ENCODE data around the gene LBP.

LBP gene

GRCh38 chr20:38363004-38363747 lies 16.9 kb downstream of the LBP start:
- Histone ChIP-seq H3K27ac (no peak overlapping the region), H3K4me3 (ENCODE audit: low read depth, low read length) (no peak overlapping the region), H3K36me3 (replicated peaks) (no peaks in the 10 kb centered on the region), H3K27me3 (replicated peaks) (no peaks in the 10 kb centered on the region)
- in situ Hi-C loops (cut with HindIII; ENCODE audit: low pct_ligation_motif_present, low sequenced_read_pairs) = no loop called here
- TF ChIP-seq, protein P1, sequence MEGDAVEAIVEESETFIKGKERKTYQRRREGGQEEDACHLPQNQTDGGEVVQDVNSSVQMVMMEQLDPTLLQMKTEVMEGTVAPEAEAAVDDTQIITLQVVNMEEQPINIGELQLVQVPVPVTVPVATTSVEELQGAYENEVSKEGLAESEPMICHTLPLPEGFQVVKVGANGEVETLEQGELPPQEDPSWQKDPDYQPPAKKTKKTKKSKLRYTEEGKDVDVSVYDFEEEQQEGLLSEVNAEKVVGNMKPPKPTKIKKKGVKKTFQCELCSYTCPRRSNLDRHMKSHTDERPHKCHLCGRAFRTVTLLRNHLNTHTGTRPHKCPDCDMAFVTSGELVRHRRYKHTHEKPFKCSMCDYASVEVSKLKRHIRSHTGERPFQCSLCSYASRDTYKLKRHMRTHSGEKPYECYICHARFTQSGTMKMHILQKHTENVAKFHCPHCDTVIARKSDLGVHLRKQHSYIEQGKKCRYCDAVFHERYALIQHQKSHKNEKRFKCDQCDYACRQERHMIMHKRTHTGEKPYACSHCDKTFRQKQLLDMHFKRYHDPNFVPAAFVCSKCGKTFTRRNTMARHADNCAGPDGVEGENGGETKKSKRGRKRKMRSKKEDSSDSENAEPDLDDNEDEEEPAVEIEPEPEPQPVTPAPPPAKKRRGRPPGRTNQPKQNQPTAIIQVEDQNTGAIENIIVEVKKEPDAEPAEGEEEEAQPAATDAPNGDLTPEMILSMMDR (IDR thresholded peaks at IDR 0.05; ENCODE audit: low read depth, low read length, missing control alignments) = no peak
- no peak for DNase-seq

DNA sequence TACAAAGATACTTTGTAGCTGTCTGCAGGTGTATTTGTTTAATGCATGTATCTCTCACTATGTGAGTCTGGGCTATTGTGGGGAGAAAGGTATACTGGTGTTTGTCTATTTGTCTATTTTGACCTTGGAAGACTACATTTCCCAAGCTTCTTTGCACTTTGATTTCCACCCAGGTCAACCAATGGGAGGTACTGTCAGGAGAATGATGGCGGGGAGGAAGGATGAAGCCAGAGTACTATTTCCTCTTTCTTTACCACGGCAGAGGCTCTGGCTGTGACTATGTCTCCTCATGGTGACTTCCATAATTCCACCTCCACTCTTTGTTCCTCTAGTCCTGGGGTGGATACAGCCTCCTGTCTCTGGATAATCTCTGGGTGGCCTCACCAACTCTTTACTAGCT lies 23.1 kb downstream of the LBP start:
- Histone ChIP-seq H3K27ac (no peak overlapping the region), H3K27me3 (replicated peaks) (no peaks in the 10 kb centered on the region), H3K36me3 (replicated peaks) (no peaks in the 10 kb centered on the region), H3K4me3 (ENCODE audit: low read depth, low read length) (no peak overlapping the region)
- peak; percentile 10 for DNase-seq
- TF ChIP-seq, protein P1 (IDR thresholded peaks at IDR 0.05; ENCODE audit: low read depth, low read length, missing control alignments) = no peak
- in situ Hi-C loops (cut with HindIII; ENCODE audit: low pct_ligation_motif_present, low sequenced_read_pairs) = no loop called here

DNA sequence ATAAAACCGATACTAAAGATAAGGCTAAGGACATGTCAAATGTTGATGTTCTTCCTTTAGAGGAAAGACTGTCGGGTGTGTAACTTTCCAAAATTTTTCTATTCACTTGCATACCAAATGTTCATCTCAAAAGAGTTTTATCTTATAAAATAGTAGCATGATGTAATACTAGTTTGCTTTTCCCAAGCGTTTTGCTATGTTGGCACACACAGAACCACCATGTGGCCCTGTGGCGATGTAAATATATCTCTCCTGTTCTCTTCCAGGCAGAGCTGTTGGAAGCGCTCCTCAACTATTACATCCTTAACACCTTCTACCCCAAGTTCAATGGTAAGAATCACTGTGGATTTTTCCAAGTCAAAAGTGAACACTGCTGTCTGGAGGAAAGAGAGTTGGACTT lies 26.5 kb downstream of the LBP start:
- in situ Hi-C loops (cut with HindIII; ENCODE audit: low pct_ligation_motif_present, low sequenced_read_pairs) = no loop called here

DNA sequence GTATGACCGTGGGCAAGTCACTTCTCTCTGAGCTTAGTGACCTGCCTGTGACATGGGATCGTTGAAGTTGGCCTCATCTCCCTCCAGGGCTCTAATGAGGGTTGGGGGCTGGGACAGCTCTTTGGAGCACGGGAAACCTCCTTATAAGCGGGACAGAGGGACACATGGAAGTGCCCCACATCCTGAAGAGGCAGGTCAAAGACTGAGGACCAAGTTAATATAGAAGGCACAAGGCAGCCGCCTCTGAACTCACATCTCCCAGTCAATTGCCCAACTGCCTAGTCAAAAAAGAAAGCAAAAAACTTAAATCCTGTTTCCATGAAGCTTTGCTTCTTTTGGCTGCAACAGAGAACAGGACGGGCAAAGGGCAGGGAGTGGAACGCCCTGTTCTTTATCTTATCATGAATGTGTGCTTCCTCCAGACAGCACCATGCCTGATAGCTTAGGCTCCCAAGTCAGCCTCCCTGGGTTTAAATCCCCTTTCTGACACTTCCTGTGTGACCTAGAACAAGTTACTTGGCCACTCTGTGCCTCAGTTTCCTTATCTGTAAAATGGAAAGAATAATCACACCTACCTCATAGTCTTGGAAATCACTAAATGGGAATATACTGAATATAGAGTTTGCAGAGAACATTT lies 27.1 kb downstream of the LBP start:
- DNase-seq = no peak
- Histone ChIP-seq H3K27ac (no peak overlapping the region), H3K27me3 (replicated peaks) (peaks cover 2% of the 10 kb centered on the region), H3K4me3 (ENCODE audit: low read depth, low read length) (no peak overlapping the region), H3K36me3 (replicated peaks) (no peaks in the 10 kb centered on the region)
- in situ Hi-C loops (cut with HindIII; ENCODE audit: low pct_ligation_motif_present, low sequenced_read_pairs) = no loop called here
- TF ChIP-seq, protein P1 (IDR thresholded peaks at IDR 0.05; ENCODE audit: low read depth, low read length, missing control alignments) = no peak

More for the DNA sequence above, 26.5 kb downstream of the LBP start:
- TF ChIP-seq, protein P1 (IDR thresholded peaks at IDR 0.05; ENCODE audit: low read depth, low read length, missing control alignments) = no peak
- H3K27me3 ChIP-seq (replicated peaks) = peaks cover 2% of the 10 kb centered on the region
- no peak overlapping the region for H3K4me3 ChIP-seq (ENCODE audit: low read depth, low read length)
- no peaks in the 10 kb centered on the region for H3K36me3 ChIP-seq (replicated peaks)
- H3K27ac ChIP-seq = no peak overlapping the region
- no peak for DNase-seq

- Histone ChIP-seq H3K36me3 (replicated peaks) (no peaks in the 10 kb centered on the region), H3K27ac (no peak overlapping the region), H3K27me3 (replicated peaks) (peaks cover 2% of the 10 kb centered on the region), H3K4me3 (ENCODE audit: low read depth, low read length) (no peak overlapping the region)
- TF ChIP-seq, protein P1 (IDR thresholded peaks at IDR 0.05; ENCODE audit: low read depth, low read length, missing control alignments) = no peak
- no peak for DNase-seq
- in situ Hi-C loops (cut with HindIII; ENCODE audit: low pct_ligation_motif_present, low sequenced_read_pairs) = no loop called here
Measured at GRCh38 chr20:38373898-38374297, 27.6 kb downstream of the LBP start.
